NCI-H1092 (cell line): ENCODE measurements around the gene NPVF.

ENCODE experiments used
- DNase-seq: peaks from one replicate; lab custom pipeline; 2025; lab: John Stamatoyannopoulos, UW

NPVF gene

GRCh38 chr7:25234336-25234735 is 6.0 kb upstream of the NPVF start:
- no peak for DNase-seq

GRCh38 chr7:25223206-25223605 is 5.1 kb downstream of the NPVF start:
- no peak for DNase-seq

GRCh38 chr7:25222666-25223065 is 5.6 kb downstream of the NPVF start:
- no peak for DNase-seq

- DNase-seq: no peak
Observed at GRCh38 chr7:25221009-25221408, 7.3 kb downstream of the NPVF start.

- DNase-seq: no peak
Observed at GRCh38 chr7:25218191-25218590, 10.1 kb downstream of the NPVF start.

- DNase-seq: peak; percentile 57
Observed at GRCh38 chr7:25216837-25217236, 11.4 kb downstream of the NPVF start.

GRCh38 chr7:25215694-25216335 is 12.5 kb downstream of the NPVF start:
- no peak for DNase-seq

- DNase-seq: no peak
Observed at GRCh38 chr7:25208525-25209221, 19.6 kb downstream of the NPVF start.

- DNase-seq: no peak
Observed at GRCh38 chr7:25207887-25208286, 20.4 kb downstream of the NPVF start.

- no peak for DNase-seq
Observed at GRCh38 chr7:25206765-25207164, 21.5 kb downstream of the NPVF start.

GRCh38 chr7:25196132-25196896 is 32.0 kb downstream of the NPVF start:
- no peak for DNase-seq

GRCh38 chr7:25194036-25194435 is 34.2 kb downstream of the NPVF start:
- no peak for DNase-seq

- no peak for DNase-seq
Observed at GRCh38 chr7:25192043-25192442, 36.2 kb downstream of the NPVF start.

GRCh38 chr7:25189197-25189596 is 39.1 kb downstream of the NPVF start:
- DNase-seq: no peak

GRCh38 chr7:25187932-25188331 is 40.4 kb downstream of the NPVF start:
- DNase-seq: no peak

- no peak for DNase-seq
Observed at GRCh38 chr7:25186436-25186835, 41.9 kb downstream of the NPVF start.

GRCh38 chr7:25181532-25181931 is 46.8 kb downstream of the NPVF start:
- DNase-seq: no peak

- DNase-seq: no peak
Observed at GRCh38 chr7:25180946-25181345, 47.3 kb downstream of the NPVF start.

GRCh38 chr7:25180592-25180923 is 47.7 kb downstream of the NPVF start:
- DNase-seq: no peak

GRCh38 chr7:25179771-25180591 is 48.3 kb downstream of the NPVF start:
- peak; percentile 88 for DNase-seq

- no peak for DNase-seq
Observed at GRCh38 chr7:25179325-25179724, 49.0 kb downstream of the NPVF start.
